ENCODE results near the gene LSG1.

DNA sequence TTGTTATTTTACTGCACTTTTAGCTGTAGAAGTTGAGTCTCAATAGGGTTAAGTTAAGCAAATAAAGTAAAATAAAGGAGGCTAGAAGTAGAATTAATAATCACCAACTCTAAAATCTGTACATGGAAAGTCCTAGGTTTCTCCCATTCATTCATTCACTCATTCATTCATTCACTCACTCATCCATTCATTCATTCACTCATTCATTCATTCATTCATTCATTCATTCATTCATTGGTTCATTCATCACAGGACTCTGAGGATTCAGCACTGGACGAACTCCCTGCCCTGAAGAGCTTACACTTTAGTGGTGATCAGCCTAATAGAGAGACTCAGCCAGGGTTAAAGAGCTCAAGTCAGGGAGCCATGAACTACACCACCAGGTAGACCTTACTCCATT lies 4.5 kb upstream of the LSG1 start:
- TF ChIP-seq EZH2 (optimal IDR thresholded peaks at IDR 0.05; ENCODE audit: low read depth, low read length), result no peak
- TF ChIP-seq, protein P1, sequence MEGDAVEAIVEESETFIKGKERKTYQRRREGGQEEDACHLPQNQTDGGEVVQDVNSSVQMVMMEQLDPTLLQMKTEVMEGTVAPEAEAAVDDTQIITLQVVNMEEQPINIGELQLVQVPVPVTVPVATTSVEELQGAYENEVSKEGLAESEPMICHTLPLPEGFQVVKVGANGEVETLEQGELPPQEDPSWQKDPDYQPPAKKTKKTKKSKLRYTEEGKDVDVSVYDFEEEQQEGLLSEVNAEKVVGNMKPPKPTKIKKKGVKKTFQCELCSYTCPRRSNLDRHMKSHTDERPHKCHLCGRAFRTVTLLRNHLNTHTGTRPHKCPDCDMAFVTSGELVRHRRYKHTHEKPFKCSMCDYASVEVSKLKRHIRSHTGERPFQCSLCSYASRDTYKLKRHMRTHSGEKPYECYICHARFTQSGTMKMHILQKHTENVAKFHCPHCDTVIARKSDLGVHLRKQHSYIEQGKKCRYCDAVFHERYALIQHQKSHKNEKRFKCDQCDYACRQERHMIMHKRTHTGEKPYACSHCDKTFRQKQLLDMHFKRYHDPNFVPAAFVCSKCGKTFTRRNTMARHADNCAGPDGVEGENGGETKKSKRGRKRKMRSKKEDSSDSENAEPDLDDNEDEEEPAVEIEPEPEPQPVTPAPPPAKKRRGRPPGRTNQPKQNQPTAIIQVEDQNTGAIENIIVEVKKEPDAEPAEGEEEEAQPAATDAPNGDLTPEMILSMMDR (IDR thresholded peaks at IDR 0.05; ENCODE audit: low read length), result no peak
- no peak for TF ChIP-seq EZH2phosphoT487 (IDR thresholded peaks at IDR 0.05; ENCODE audit: low read length)

Measured in MM.1S (cell line).